ENCODE measurements around the gene DOCK2.

Gene DOCK2

DNA sequence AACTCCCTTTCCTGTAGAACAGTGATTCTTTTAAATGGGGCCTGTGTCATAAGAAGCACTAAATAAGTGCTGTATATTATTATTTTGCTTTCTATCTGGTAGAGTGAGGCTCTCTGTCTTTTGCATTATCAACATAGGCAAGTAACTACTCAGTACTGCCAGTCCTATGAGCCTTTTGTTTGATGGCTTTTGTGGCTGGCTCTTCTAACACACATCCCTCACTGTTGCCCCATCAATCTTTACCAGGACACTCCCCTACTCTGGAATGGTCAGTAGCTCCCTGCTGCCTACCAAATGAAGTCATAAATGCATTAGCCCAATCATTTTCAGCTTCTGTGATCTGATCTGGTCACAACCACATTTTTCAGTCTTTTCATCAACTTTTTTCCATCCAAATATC is 205.6 kb downstream of the DOCK2 start:
- no peak for TF ChIP-seq POLR2A (IDR thresholded peaks at IDR 0.05; ENCODE audit: low read depth, low read length)
- DNase-seq (ENCODE audit: insufficient read length, low spot score) (no peak), FAIRE-seq (no peak)

DNA sequence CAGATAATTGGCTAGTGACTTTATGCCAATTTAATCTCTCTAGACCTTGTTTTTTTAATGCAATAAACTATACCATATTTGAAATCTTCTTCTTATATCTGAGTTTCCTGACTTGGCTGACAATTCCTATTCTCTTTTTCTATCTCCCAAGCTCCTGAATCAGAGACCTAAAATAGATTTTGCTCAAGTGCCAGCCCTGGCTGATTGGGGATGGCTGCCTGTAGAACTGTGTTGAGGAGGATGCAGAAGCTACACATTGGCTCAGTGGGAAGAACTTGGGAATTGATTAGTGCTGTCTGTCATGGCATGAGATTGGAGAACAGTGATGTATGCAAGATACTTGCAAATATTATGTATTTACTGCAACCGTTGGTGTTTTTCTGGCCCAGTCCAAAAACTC is 210.4 kb downstream of the DOCK2 start:
- TF ChIP-seq POLR2A (IDR thresholded peaks at IDR 0.05; ENCODE audit: low read depth, low read length), result no peak
- DNase-seq (ENCODE audit: insufficient read length, low spot score) (no peak), FAIRE-seq (no peak)

DNA sequence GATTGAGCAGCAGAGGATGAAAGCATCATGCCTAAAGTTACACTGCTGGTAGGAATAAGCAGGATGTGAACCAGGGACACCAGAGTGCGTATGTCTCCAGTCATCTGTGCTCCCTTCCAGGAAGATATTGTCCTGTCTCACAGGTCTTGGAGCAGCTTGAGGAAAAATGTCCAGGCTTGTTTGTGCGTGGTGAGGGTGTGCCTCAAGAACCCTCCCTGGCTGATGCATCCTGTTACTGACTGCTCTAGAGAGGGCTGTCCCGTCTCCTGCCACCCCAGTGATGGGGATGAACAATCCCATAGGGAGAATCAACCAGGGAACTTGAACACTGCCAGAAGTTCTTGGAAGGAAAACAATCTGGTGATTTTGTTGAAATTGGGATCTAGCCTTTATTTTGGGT is 211.2 kb downstream of the DOCK2 start:
- no peak for DNase-seq (ENCODE audit: insufficient read length, low spot score)
- TF ChIP-seq POLR2A (IDR thresholded peaks at IDR 0.05; ENCODE audit: low read depth, low read length), result no peak
- FAIRE-seq, result no peak

DNA sequence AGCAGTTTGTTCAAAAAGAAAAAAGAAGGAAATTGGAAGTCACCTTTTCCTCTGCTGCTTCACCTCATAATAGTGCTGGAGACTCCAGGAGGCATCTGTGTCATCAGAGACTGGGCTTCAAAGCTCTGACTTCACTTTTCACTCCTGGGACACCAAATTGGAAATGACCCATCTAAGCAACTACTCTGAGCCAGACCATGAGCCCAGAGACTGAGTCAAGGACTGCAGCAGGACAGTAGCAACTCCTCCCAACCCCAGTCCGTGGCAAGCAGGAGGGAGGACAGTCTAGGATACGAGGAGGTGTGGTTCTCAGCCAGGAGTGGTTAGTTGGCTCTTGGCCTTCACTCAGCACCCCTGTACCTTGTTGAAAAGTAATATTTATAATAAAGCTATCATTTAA is 211.7 kb downstream of the DOCK2 start:
- DNase-seq (ENCODE audit: insufficient read length, low spot score), result no peak
- FAIRE-seq, result no peak
- no peak for TF ChIP-seq POLR2A (IDR thresholded peaks at IDR 0.05; ENCODE audit: low read depth, low read length)

DNA sequence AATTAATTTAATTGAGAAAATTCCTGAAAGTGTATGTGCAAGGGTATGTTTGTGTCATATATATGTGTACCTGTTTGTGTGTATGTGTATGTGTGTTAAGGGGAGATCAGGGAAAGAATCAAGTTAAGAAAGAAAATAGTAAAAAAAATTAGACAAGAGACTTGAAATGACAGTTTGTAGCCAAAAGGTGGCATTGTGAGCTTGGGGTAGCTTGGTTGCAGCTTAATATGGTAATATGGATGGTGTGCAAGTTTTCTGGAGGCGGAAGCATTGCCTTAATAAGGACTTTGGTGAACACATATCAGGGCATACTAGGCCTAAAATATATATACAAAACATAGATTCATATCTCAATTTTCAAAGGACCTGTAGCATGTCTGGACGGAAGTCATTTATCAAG is 213.3 kb downstream of the DOCK2 start:
- TF ChIP-seq POLR2A (IDR thresholded peaks at IDR 0.05; ENCODE audit: low read depth, low read length), result no peak
- no peak for FAIRE-seq
- DNase-seq (ENCODE audit: insufficient read length, low spot score), result no peak

DNA sequence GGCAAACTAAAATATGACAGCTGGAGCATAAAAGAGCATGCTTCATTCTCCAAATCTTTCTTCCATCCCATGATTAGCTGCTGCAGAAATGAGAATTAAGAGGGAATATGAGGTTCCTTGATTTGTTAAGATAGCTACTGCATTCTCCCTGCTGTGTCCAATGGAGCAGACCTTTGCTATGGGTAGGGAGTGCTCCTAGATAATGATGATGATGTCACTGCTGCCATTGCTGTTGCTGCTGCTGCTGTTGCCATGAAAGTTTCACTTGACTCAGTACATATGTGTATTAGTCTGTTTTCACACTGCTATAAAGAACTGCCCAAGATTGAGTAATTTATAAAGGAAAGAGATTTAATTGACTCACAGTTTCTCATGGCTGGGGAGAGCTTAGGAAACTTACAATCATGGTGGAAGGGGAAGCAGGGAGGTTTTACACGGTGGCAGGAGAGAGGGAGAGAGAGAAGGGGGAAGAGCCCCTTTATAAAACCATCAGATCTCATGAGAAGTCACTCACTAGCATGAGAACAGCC is 214.3 kb downstream of the DOCK2 start:
- DNase-seq (ENCODE audit: insufficient read length, low spot score) (no peak), FAIRE-seq (no peak)
- TF ChIP-seq POLR2A (IDR thresholded peaks at IDR 0.05; ENCODE audit: low read depth, low read length), result no peak

DNA sequence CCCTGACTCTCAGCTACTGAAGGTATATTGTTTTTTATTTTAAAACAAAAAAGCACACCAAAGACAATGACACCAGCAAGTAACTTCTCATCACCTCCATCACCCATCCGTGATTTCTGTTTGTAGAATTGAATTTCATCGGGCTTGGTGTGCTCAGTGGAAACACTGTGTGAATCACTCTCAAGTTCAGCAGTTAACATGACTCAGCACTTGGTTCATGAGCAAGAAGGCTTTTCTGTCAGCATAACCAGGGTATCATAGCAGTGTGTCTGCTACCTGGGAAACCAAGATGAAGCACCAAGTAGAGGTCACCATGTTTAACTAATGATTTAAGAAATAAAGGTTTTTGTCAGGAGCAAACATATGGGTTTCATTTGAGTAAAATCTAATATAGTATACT is 219.5 kb downstream of the DOCK2 start:
- FAIRE-seq (peak; percentile 88), DNase-seq (ENCODE audit: insufficient read length, low spot score) (peak; percentile 63)

DNA sequence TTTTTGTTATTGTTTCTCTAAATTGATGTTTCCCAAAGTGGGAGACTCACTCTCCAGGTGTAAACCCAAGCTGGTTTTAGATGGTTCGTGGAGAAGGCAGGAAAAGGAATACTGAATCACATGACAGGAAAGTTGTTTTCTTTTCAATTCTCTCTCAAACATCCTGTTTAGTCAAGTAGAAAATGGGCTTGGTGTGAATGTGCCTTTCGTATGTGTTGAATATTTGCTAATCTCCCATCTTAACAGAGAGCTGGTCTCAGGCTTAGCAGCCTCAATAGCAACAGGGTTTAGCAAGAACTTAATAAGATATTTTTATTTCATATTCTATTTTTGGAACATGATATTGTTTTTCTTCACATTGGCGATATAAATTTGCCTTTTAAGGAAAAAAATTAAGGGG is 223.5 kb downstream of the DOCK2 start:
- no peak for TF ChIP-seq POLR2A (IDR thresholded peaks at IDR 0.05; ENCODE audit: low read depth, low read length)
- DNase-seq (ENCODE audit: insufficient read length, low spot score) (no peak), FAIRE-seq (no peak)

More for the DNA sequence above, 219.5 kb downstream of the DOCK2 start:
- TF ChIP-seq POLR2A (IDR thresholded peaks at IDR 0.05; ENCODE audit: low read depth, low read length), result no peak

DNA sequence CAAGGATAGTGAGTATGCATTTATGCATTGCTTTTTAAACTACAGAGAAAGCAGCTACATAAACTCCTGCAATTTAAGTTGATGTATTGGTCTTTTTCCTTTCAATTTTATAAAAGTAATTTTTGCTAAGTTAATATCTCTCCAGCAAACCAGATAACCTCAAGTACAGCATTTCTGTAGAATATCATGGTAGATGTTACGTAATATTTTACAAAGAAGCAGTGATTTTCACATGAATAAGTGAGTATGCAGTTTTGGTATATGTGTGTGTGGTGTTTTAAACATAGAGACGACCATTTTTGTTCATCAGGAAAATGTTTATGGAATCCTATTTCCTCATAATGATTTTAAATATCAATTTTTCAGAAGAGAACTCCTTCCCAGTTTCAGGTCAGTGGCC is 224.4 kb downstream of the DOCK2 start:
- FAIRE-seq (no peak), DNase-seq (ENCODE audit: insufficient read length, low spot score) (no peak)
- TF ChIP-seq POLR2A (IDR thresholded peaks at IDR 0.05; ENCODE audit: low read depth, low read length), result no peak

DNA sequence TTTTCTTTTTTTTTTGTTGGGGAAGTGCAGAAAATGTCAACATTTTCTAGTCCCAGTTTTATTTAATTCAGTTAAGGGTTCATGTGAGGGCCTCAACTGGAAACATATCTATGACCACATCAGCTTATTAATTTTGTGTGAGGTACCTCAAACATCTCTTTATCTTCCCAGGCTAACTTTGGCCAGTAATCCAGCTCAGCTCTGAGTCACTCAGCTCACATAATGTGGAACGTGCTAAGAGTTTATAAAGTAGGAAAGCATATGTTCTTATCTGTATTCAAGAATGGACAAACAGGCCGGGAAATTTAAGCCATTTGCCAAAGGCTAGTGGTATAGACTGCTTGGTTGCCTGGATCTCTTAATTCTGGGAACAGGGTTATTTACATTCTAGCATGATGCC is 224.9 kb downstream of the DOCK2 start:
- no peak for TF ChIP-seq POLR2A (IDR thresholded peaks at IDR 0.05; ENCODE audit: low read depth, low read length)
- FAIRE-seq, result no peak
- no peak for DNase-seq (ENCODE audit: insufficient read length, low spot score)

DNA sequence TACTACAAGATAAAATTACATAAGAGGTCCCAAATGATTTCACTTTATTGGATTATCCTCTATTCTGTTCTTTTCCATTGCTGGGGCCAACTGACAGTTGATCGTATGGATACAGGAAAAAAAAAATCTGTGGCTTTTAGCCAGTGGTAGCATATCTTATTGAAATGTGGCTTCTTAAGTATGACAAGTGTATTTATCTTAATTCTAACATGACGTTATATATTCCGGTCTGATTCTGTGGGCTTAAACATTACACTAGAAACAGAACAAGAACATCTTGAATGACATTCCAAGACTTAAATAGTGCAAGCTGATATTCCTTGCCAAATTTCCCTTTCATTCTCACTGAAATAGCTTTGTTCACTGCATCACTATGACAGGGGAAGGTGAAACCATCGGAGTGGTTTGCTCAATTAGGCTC is 225.3 kb downstream of the DOCK2 start:
- TF ChIP-seq POLR2A (IDR thresholded peaks at IDR 0.05; ENCODE audit: low read depth, low read length), result no peak
- FAIRE-seq, result no peak
- DNase-seq (ENCODE audit: insufficient read length, low spot score), result no peak

DNA sequence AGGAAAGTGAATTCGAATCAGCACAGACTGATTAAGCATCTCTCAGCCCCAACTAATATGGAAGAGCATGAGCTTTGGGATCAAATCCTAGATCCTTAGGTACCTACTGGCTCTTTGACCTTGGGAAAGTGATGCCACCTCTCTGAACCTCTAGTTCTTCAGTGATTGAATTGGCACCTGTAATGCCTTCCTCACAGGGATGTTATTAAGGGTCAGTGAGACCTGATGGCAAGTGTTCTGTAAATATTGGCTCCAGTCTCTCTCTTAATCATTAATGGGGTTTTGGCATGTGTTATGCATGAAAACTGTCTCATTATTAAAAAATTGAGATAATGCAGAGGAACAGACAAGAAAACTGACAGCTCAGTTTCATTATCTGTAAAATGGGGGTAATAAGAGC is 227.4 kb downstream of the DOCK2 start:
- no peak for TF ChIP-seq POLR2A (IDR thresholded peaks at IDR 0.05; ENCODE audit: low read depth, low read length)
- FAIRE-seq (no peak), DNase-seq (ENCODE audit: insufficient read length, low spot score) (no peak)

DNA sequence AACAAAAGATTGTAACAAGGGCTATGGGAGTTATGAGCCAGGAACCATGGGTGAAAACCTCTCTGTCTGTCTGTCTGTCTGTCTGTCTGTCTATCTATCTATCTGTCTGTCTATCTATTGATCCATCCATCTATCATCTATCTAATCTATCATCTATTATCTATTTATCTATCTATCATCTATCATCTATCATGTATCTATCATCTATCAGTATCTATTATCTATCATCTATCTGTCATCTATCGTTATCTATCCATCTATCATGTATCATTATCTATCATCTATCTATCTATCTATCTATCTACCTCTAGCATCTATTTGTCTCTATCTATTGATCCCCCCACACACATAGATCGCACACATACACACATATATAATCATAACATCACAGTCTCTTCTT is 230.3 kb downstream of the DOCK2 start:
- FAIRE-seq, result no peak
- no peak for TF ChIP-seq POLR2A (IDR thresholded peaks at IDR 0.05; ENCODE audit: low read depth, low read length)
- DNase-seq (ENCODE audit: insufficient read length, low spot score), result no peak

DNA sequence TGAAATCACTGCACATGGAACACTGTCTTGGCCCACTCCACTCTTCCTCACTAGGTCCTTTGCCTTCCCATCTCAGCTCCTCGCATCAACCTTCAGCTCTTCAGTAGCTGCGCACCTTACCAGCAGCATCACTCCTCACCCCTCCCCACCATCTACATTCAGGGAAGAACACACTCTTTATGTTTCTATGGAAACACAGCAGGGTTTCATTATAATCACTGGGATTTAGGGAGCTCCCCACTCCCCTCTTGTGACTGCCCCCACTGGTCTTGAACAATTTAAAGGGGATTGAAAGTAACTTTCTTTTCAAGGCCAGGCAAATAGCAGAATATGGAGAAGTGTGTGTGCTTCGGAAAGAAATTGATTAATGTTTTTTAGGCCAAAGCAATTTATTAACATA is 232.0 kb downstream of the DOCK2 start:
- no peak for TF ChIP-seq POLR2A (IDR thresholded peaks at IDR 0.05; ENCODE audit: low read depth, low read length)
- DNase-seq (ENCODE audit: insufficient read length, low spot score), result no peak
- FAIRE-seq, result no peak

DNA sequence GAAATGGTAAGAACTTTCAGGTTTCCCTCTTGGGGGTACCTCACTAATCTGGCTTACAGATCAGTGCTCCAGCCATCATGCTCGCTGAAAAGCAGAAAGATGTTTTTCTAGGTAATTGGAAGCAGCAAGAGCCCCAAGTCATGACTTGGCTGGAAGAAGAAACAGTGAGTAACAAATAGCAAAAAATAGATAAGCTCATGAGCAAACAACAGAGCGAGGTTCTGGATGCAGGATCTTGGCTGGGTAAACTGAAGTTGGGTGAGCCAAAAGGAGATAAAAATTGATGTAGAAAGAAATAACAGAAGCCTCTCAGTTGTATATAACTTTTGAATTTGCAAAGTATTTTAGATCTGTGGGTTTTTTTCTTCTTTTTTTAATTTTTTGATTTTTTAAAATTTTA is 233.1 kb downstream of the DOCK2 start:
- FAIRE-seq (no peak), DNase-seq (ENCODE audit: insufficient read length, low spot score) (no peak)
- TF ChIP-seq POLR2A (IDR thresholded peaks at IDR 0.05; ENCODE audit: low read depth, low read length), result no peak
